AG04449 (cell line): ENCODE data around the gene MIEF2.

Source experiments
- CTCF ChIA-PET: fragments of 350-600 bp; formaldehyde crosslinking; extraction: SDS; loops from one replicate; lab custom pipeline; 2021; ENCODE audit warnings: antibody characterized with exemption; lab: Yijun Ruan, JAX
- POLR2A ChIA-PET: fragments of 400-600, 350-600 bp; formaldehyde crosslinking; extraction: SDS; loops from one replicate; lab custom pipeline; 2020; ENCODE audit warnings: antibody characterized with exemption, inconsistent platforms; lab: Yijun Ruan, JAX
- DNase-seq: peaks from one replicate; pipeline ENCODE4 v3.0.0-alpha.2; 2010; ENCODE audit warnings: low read depth, low spot score
- H3K4me3 ChIP-seq: 2 replicates; pipeline ENCODE4 v1.5.1; 2011; ENCODE audit warnings: low read depth, mild to moderate bottlenecking, control low read depth, low read length
- TF ChIP-seq, protein P1 (sequence below): IDR thresholded peaks from one replicate; pipeline ENCODE4 v1.5.1; 2011; ENCODE audit warnings: mild to moderate bottlenecking, moderate library complexity, low read length, control low read depth, inconsistent platforms; ENCODE audit not compliant: insufficient read depth; ENCODE audit errors: missing control alignments

MIEF2 gene

DNA sequence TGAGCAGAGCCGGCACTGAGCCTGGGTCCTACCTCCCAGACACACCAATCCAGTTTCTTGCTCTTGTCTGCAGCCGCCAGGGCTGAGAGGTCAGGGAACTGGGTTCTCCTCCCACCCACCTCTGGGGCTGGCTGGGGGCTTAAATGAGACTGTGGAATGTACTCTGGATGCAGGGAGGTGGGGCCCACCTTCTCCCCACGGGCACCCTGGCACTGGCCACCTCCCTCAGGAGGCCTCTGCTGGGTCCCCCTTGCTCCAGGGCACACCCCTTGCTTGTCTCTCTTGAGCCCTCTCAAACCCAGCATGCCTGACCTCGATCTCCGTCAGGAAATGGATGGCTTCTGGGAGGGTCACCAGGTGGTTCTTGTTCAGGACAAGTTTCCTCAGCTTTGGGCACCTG lies 8.3 kb upstream of the MIEF2 start:
- TF ChIP-seq, protein P1, sequence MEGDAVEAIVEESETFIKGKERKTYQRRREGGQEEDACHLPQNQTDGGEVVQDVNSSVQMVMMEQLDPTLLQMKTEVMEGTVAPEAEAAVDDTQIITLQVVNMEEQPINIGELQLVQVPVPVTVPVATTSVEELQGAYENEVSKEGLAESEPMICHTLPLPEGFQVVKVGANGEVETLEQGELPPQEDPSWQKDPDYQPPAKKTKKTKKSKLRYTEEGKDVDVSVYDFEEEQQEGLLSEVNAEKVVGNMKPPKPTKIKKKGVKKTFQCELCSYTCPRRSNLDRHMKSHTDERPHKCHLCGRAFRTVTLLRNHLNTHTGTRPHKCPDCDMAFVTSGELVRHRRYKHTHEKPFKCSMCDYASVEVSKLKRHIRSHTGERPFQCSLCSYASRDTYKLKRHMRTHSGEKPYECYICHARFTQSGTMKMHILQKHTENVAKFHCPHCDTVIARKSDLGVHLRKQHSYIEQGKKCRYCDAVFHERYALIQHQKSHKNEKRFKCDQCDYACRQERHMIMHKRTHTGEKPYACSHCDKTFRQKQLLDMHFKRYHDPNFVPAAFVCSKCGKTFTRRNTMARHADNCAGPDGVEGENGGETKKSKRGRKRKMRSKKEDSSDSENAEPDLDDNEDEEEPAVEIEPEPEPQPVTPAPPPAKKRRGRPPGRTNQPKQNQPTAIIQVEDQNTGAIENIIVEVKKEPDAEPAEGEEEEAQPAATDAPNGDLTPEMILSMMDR, result no peak
- ChIA-PET POLR2A (no interaction called here), CTCF (no interaction called here)
- DNase-seq, result no peak
- no peak overlapping the region for H3K4me3 ChIP-seq

DNA sequence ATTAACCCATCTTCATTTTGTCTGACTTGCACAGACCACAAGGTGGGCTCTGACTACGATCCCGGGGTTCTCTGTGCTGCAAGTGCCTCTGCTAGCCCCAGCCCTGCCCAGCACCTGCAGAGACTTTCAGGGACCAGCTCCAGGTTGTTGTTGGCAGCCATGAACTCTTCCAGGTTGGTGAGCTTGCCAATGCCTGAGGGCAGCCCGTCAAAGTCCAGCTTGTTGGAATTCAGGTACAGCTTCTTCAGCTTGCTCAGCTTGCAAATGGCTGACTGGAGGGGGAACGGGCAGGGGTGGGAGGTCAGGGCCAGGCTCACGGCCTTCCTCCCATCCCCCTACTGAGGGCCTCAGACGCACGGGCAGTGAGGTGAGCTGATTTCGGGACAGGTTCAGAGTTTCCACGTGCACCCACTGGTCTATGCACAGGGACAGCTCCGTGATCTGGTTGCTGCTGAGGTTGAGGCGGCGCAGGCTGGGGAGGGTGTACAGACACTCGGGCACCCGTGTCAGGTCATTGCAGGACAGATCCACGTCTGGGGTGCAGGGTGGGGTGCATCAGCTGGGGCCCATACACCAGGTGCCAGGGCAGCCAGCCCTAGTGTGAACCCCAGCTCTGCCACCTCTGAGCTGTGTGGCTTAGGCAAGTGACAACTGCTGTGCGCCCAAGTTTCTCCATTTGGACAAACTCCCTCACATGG lies 7.1 kb upstream of the MIEF2 start:
- no peak overlapping the region for H3K4me3 ChIP-seq
- TF ChIP-seq, protein P1, result no peak
- CTCF ChIA-PET, result interaction anchor here (0.7 kb wide), 1 partner anchor 21 kb away, joined by 3 read pairs; no protein-coding TSS in a partner anchor
- POLR2A ChIA-PET, result no interaction called here
- DNase-seq, result no peak

DNA sequence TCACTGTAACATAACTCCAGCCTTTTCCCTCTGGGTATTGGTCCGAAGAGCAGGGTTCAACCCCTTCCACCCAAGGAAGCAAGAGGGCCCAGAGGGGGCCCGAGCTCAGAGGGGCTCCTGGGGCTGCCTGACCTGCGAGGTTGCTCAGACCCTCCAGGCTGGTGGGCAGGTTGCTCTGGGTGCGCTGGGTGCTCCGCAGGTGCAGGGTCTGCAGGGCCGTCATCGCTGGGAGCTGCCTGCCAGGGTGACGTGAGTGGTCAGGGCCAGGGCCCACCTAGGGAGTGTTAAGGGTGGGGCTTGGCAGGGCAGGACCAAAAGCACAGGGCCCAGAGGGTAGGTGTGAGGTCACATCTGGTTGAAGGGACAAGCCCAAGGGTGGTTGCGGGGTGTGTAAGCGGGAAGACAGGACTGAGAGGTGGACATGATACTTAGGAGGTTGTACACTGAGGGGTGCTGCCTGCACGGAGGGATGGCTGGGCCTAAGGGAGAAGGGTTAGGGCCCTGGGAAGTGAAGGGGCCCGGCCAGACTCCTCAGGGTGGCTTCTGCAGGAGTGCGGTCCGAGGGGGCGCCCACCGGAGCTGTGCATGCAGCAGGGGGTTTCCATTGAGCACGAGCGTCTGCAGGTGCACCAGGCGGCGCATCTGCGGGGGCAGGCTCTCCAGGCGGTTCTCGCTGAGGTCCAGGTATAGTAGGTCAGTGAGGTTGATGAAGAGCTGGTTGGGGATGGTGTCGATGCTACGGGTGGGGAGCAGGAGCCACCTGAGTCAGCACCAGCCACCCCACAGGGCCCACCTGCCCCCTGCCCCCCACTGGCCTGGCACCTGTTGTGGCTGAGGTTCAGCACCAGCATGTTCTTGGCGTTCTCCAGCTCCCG lies 6.3 kb upstream of the MIEF2 start:
- POLR2A ChIA-PET, result no interaction called here
- no peak for DNase-seq
- TF ChIP-seq, protein P1, result no peak
- CTCF ChIA-PET, result interaction anchor here (0.7 to 1.2 kb wide), 2 partner anchors 19 to 20 kb away, joined by 3 read pairs; no protein-coding TSS in a partner anchor
- no peak overlapping the region for H3K4me3 ChIP-seq

DNA sequence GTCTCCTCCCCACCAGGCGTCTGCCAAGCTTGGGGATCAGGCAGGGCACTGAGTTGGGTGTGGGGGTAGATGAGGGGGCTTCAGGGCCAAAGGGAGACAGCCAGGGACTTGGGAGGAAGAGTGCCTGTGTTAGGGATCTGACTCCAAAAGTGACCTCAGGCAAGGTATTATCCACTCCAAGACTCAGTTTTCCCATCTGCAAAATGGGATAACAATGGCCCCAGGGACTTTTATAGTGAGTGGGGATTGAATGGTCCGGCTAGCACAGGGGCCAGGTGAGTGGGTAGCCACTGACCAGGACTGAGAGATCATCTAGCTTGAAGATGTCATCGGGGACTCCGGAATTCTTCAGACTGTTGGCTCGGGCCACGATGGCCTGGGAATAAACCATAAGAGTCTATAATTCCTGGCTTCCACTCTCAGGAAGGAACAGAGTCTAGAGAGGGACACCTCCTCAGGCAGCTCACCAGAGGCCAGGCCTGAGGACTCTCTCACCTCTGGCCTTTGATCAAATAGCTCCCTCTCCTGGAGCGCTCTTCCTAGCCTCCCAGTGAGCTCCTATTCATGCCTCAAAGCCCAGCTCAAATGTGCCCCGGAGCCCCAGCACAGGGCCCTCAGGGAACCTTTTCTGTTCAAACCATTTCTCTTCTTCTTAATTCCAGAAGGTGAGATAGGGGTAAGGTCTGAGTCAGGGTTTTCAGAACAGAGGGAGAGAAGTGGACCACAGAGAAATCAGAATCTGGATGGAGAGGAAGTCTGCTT lies 5.4 kb upstream of the MIEF2 start:
- POLR2A ChIA-PET, result interaction anchor here (1.7 kb wide), 1 partner anchor 11 kb away, joined by 5 read pairs; no protein-coding TSS in a partner anchor
- CTCF ChIA-PET, result interaction anchor here (1.2 kb wide), 1 partner anchor 20 kb away, joined by 3 read pairs; no protein-coding TSS in a partner anchor
- no peak overlapping the region for H3K4me3 ChIP-seq
- DNase-seq, result no peak
- TF ChIP-seq, protein P1, result no peak

DNA sequence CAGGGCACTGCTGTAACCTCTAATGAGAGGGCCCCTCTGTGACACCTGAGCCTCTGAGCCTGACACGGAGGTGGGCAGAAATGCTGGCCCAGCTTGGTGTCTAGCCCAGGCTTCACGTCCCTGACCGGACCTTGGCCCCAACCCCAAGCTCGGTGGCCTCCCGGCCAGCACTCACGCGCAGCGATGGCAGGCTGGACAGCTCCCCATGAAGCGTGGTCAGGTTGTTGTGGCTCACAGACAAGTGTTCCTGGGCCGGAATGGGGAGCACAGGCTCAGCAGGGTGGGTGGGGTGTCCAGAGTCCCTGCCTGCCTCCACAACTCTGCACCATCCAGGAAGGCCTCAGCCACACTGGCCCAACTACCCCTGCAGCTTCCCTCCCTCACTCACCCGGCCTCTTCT lies 4.1 kb upstream of the MIEF2 start:
- TF ChIP-seq, protein P1, result no peak
- CTCF ChIA-PET, result interaction anchor here (0.7 to 1.2 kb wide), 2 partner anchors 8 to 36 kb away, joined by 3 to 6 read pairs; no protein-coding TSS in a partner anchor
- DNase-seq, result no peak
- POLR2A ChIA-PET, result interaction anchor here (1.7 kb wide), 1 partner anchor 12 kb away, joined by 5 read pairs; no protein-coding TSS in a partner anchor
- H3K4me3 ChIP-seq, result no peak overlapping the region
